ENCODE data around the gene ITGBL1.

ITGBL1 gene

GRCh38 chr13:101449790-101450748, 2.4 kb upstream of the ITGBL1 start:
- H3K4me2 ChIP-seq, result no peak overlapping the region
- H3K36me3 ChIP-seq, result no peaks in the 10 kb centered on the region
- H3K4me3 ChIP-seq, result no peak overlapping the region
- no peak overlapping the region for H3K27ac ChIP-seq
- H3K9ac ChIP-seq, result no peak overlapping the region
- no peaks in the 10 kb centered on the region for H3K9me3 ChIP-seq (replicated peaks in 1 of 11)
- H3K4me1 ChIP-seq, result no peaks in the 10 kb centered on the region
- no peaks in the 10 kb centered on the region for H4K20me1 ChIP-seq
- H3K27me3 ChIP-seq, result no peaks in the 10 kb centered on the region
- no peak for TF ChIP-seq Cebpa-rat (IDR thresholded peaks at IDR 0.05)

- Histone ChIP-seq H3K4me2 (no peak overlapping the region), H3K9ac (no peak overlapping the region), H3K36me3 (no peaks in the 10 kb centered on the region), H3K4me1 (no peaks in the 10 kb centered on the region), H3K27ac (no peak overlapping the region), H3K9me3 (replicated peaks in 1 of 11) (no peaks in the 10 kb centered on the region), H4K20me1 (no peaks in the 10 kb centered on the region), H3K27me3 (no peaks in the 10 kb centered on the region), H3K4me3 (no peak overlapping the region)
- no peak for TF ChIP-seq Cebpa-rat (IDR thresholded peaks at IDR 0.05)
Observed at GRCh38 chr13:101450749-101451130, 1.7 kb upstream of the ITGBL1 start.

DNA sequence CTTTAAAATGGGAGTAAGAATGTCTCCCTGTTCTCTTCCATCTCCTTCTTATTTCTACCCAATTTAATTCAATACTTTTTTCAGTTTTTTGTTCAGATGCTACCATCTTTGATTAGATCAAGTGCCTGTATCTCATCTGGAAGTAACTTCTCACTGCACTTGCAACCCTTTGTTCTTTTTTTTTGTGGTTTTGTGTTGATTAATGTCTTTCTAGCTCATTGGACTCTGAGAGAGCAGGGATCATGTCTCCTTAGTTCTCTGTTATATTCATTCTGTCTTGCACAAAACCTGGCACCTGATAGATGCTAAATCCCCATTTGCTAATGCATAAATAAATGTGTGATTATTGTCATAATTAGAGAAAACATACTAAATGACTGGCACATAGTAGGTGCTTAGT, 834 bp upstream of the ITGBL1 start:
- TF ChIP-seq Cebpa-rat (IDR thresholded peaks at IDR 0.05), result no peak
- Histone ChIP-seq H3K9me3 (replicated peaks in 1 of 11) (no peaks in the 10 kb centered on the region), H3K4me1 (no peaks in the 10 kb centered on the region), H3K4me3 (no peak overlapping the region), H4K20me1 (no peaks in the 10 kb centered on the region), H3K4me2 (no peak overlapping the region), H3K27me3 (no peaks in the 10 kb centered on the region), H3K36me3 (no peaks in the 10 kb centered on the region), H3K9ac (no peak overlapping the region), H3K27ac (no peak overlapping the region)

- no peaks in the 10 kb centered on the region for H4K20me1 ChIP-seq
- TF ChIP-seq Cebpa-rat (IDR thresholded peaks at IDR 0.05), result no peak
- no peaks in the 10 kb centered on the region for H3K9me3 ChIP-seq (replicated peaks in 1 of 11)
- H3K9ac ChIP-seq, result no peak overlapping the region
- H3K27ac ChIP-seq, result no peak overlapping the region
- no peaks in the 10 kb centered on the region for H3K36me3 ChIP-seq
- H3K27me3 ChIP-seq, result no peaks in the 10 kb centered on the region
- no peaks in the 10 kb centered on the region for H3K4me1 ChIP-seq
- H3K4me2 ChIP-seq, result no peak overlapping the region
- H3K4me3 ChIP-seq, result no peak overlapping the region
Observed at GRCh38 chr13:101453784-101454201, 1.3 kb downstream of the ITGBL1 start.

DNA sequence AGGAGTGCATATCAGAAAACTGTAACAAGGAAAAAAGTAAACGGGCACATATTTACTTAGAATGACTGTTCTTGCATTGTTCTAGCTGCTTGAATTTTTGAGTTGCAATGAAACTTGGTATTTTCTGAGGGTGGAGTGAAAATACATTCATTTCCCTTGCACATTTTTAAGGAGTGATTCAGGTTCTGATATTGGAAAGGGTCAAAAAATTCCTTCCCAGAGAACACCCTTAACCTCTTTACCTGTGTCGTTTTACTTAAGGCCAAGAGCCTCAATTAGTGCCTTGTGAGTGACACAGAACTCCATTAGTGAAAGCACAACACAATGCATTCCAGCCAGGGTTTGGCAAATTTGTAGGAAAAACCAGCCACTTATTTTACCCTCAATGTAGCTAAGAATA, 2.3 kb downstream of the ITGBL1 start:
- H3K4me2 ChIP-seq, result no peak overlapping the region
- H3K4me1 ChIP-seq, result no peaks in the 10 kb centered on the region
- H3K36me3 ChIP-seq, result no peaks in the 10 kb centered on the region
- no peaks in the 10 kb centered on the region for H4K20me1 ChIP-seq
- H3K9ac ChIP-seq, result no peak overlapping the region
- H3K9me3 ChIP-seq (replicated peaks in 1 of 11), result no peaks in the 10 kb centered on the region
- H3K27ac ChIP-seq, result no peak overlapping the region
- no peak for TF ChIP-seq Cebpa-rat (IDR thresholded peaks at IDR 0.05)
- H3K27me3 ChIP-seq, result no peaks in the 10 kb centered on the region
- H3K4me3 ChIP-seq, result no peak overlapping the region

- no peak for TF ChIP-seq Cebpa-rat (IDR thresholded peaks at IDR 0.05)
- no peaks in the 10 kb centered on the region for H4K20me1 ChIP-seq
- no peak overlapping the region for H3K9ac ChIP-seq
- H3K36me3 ChIP-seq, result no peaks in the 10 kb centered on the region
- no peaks in the 10 kb centered on the region for H3K4me1 ChIP-seq
- H3K27ac ChIP-seq, result no peak overlapping the region
- H3K4me2 ChIP-seq, result no peak overlapping the region
- H3K27me3 ChIP-seq, result no peaks in the 10 kb centered on the region
- H3K9me3 ChIP-seq (replicated peaks in 1 of 11), result no peaks in the 10 kb centered on the region
- no peak overlapping the region for H3K4me3 ChIP-seq
Observed at GRCh38 chr13:101455863-101456262, 3.4 kb downstream of the ITGBL1 start.

DNA sequence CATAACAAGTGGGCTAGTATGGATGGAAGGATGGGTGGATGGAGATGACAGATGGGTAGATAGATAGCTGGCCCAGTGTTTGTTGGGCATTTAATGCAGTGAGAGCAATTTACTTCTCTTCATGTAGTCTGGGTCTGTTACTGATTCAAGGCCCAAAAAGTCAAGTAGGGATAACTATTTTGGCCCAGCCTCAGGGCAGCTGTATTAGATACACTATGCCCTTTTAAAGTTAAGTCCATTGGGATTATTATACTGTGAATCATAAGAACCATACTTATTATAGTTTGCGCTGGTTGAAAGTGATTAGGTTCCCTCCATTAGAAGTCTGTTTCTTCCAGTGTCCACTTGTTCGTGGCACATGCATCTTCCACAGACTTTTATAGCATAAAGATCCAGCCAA, 4.7 kb downstream of the ITGBL1 start:
- H3K4me2 ChIP-seq, result no peak overlapping the region
- H3K27ac ChIP-seq, result no peak overlapping the region
- H3K36me3 ChIP-seq, result no peaks in the 10 kb centered on the region
- no peak for TF ChIP-seq Cebpa-rat (IDR thresholded peaks at IDR 0.05)
- no peaks in the 10 kb centered on the region for H4K20me1 ChIP-seq
- no peaks in the 10 kb centered on the region for H3K9me3 ChIP-seq (replicated peaks in 1 of 11)
- H3K27me3 ChIP-seq, result no peaks in the 10 kb centered on the region
- no peaks in the 10 kb centered on the region for H3K4me1 ChIP-seq
- H3K9ac ChIP-seq, result no peak overlapping the region
- no peak overlapping the region for H3K4me3 ChIP-seq

GRCh38 chr13:101465877-101466276, 13.4 kb downstream of the ITGBL1 start:
- Histone ChIP-seq H4K20me1 (no peaks in the 10 kb centered on the region), H3K9ac (no peak overlapping the region), H3K4me3 (no peak overlapping the region), H3K4me1 (no peaks in the 10 kb centered on the region), H3K27me3 (no peaks in the 10 kb centered on the region), H3K36me3 (no peaks in the 10 kb centered on the region), H3K27ac (no peak overlapping the region), H3K4me2 (no peak overlapping the region), H3K9me3 (replicated peaks in 1 of 11) (no peaks in the 10 kb centered on the region)
- TF ChIP-seq Cebpa-rat (IDR thresholded peaks at IDR 0.05), result no peak

DNA sequence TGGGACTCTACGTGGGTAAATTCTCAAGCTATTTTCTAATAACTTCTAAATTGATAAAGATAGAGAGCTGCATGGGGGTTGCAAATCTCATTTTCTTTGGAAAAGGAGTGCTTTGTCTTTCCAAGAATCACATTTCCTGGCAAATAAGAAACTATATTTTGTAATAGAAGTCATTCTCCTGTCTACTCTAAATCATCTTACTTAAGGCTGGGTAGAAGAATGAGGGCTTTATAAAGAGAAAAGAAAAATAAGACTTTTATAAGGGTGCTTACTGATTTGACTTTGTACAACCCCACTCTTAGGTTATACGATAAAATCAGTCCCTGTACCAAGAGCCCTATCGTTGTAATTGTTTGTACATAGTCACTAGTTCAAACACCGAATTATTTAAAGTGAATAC, 14.9 kb downstream of the ITGBL1 start:
- Histone ChIP-seq H4K20me1 (no peaks in the 10 kb centered on the region), H3K4me1 (no peaks in the 10 kb centered on the region), H3K27me3 (no peaks in the 10 kb centered on the region), H3K9me3 (replicated peaks in 1 of 11) (no peaks in the 10 kb centered on the region), H3K4me2 (no peak overlapping the region), H3K27ac (no peak overlapping the region), H3K36me3 (no peaks in the 10 kb centered on the region), H3K9ac (no peak overlapping the region), H3K4me3 (no peak overlapping the region)
- no peak for TF ChIP-seq Cebpa-rat (IDR thresholded peaks at IDR 0.05)

DNA sequence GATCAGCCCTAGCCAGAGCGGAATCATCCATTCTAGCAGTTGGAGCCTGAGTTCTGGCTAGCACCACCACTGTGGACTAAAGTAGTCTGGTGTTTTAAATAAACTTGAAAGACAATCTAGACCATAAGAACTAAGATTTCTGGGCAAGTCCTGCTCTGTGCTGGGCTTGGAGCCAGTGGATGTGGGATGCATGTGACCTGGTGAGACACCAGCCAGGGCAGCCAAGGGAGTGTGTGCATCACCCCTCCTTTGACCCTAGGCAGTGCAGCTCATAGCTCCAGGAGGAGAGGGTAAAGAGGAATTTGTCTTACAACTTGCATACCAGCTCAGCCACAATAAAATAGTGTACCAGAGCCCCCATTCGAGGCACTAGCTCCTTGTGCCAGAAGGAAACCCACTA, 21.0 kb downstream of the ITGBL1 start:
- H3K4me2 ChIP-seq, result no peak overlapping the region
- H3K4me1 ChIP-seq, result no peaks in the 10 kb centered on the region
- H3K4me3 ChIP-seq, result no peak overlapping the region
- no peak overlapping the region for H3K27ac ChIP-seq
- TF ChIP-seq Cebpa-rat (IDR thresholded peaks at IDR 0.05), result no peak
- no peaks in the 10 kb centered on the region for H3K27me3 ChIP-seq
- H3K9ac ChIP-seq, result no peak overlapping the region
- H4K20me1 ChIP-seq, result no peaks in the 10 kb centered on the region
- H3K9me3 ChIP-seq (replicated peaks in 1 of 11), result no peaks in the 10 kb centered on the region
- H3K36me3 ChIP-seq, result no peaks in the 10 kb centered on the region
